Smooth muscle cell (in vitro differentiated cells): ENCODE measurements around the gene ACSL1. TPM values are rescaled to one million over a fixed set of nuclear protein-coding genes. Genes with fewer than 3 reads are reported as not detected.

ENCODE experiments used
- DNase-seq: peaks from one replicate; lab custom pipeline; 2025; ENCODE audit not compliant: unreplicated experiment; lab: John Stamatoyannopoulos, UW
- H2AFZ ChIP-seq: fragments of 200-600 bp; sonication (generic); 2 replicates; pipeline ENCODE4 v1.6.0; 2016; ENCODE audit warnings: antibody characterized with exemption, low read depth, mild to moderate bottlenecking
- H3F3A ChIP-seq: fragments of 200-600 bp; sonication (generic); 2 replicates; pipeline ENCODE4 v1.6.0; 2017; ENCODE audit warnings: antibody characterized with exemption, low read depth
- H3K27ac ChIP-seq: fragments of 200-600 bp; sonication (generic); 2 replicates; pipeline ENCODE4 v1.5.1; 2016; ENCODE audit warnings: low read depth, mild to moderate bottlenecking
- H3K27me3 ChIP-seq: fragments of 200-600 bp; sonication (generic); 2 replicates; pipeline ENCODE4 v1.6.1; 2016; ENCODE audit warnings: low read depth, mild to moderate bottlenecking
- H3K36me3 ChIP-seq: fragments of 200-600 bp; sonication (generic); 2 replicates; pipeline ENCODE4 v1.5.1; 2016; ENCODE audit warnings: low read depth
- H3K4me1 ChIP-seq: fragments of 200-600 bp; sonication (generic); 2 replicates; pipeline ENCODE4 v1.5.1; 2016; ENCODE audit warnings: low read depth
- H3K4me2 ChIP-seq: fragments of 200-600 bp; sonication (generic); 2 replicates; pipeline ENCODE4 v1.6.0; 2016; ENCODE audit warnings: mild to moderate bottlenecking
- H3K4me3 ChIP-seq: fragments of 200-600 bp; sonication (generic); 2 replicates; pipeline ENCODE4 v1.5.1; 2016; ENCODE audit warnings: mild to moderate bottlenecking
- H3K79me2 ChIP-seq: fragments of 200-600 bp; sonication (generic); 2 replicates; pipeline ENCODE4 v1.6.0; 2016; ENCODE audit warnings: low read depth, mild to moderate bottlenecking
- H3K9ac ChIP-seq: fragments of 200-600 bp; sonication (generic); 2 replicates; pipeline ENCODE4 v1.6.0; 2016; ENCODE audit warnings: low read depth
- H3K9me3 ChIP-seq: fragments of 200-600 bp; sonication (generic); replicated peaks from 2 replicates; pipeline ENCODE4 v1.5.1; 2016; ENCODE audit warnings: low read depth
- H4K20me1 ChIP-seq: fragments of 200-600 bp; sonication (generic); 2 replicates; pipeline ENCODE4 v1.6.0; 2016; ENCODE audit warnings: low read depth
- CTCF ChIP-seq: fragments of 200-600 bp; sonication (generic); IDR thresholded peaks from 2 replicates; pipeline ENCODE4 v1.5.1; 2017; ENCODE audit warnings: borderline replicate concordance, mild to moderate bottlenecking, antibody characterized with exemption; ENCODE audit not compliant: insufficient read depth, poor library complexity, severe bottlenecking
- WGBS: methylation state at CpG from one replicate; pipeline ENCODE4 v1.1.7; 2016; ENCODE audit warnings: low lambda C conversion rate; 5-methylcytosine and 5-hydroxymethylcytosine counted together
- polyA plus RNA-seq: library from polyadenylated mRNA; unstranded; fragments of >200 nt; fragmentation: Nextera tagmentation; extraction: Ambion mirVana; gene quantifications from 2 replicates; pipeline ENCODE4 v1.2.1, GENCODE V29; 2016
- total RNA-seq: library from RNA; depleted of rRNA; stranded (reverse); fragments of >200 nt; gene quantifications from 2 replicates; pipeline ENCODE4 v1.2.3, GENCODE V29; 2014

ACSL1 gene
- total and polyA plus RNA-seq, 2 experiments from 2014 or later: 13.8 to 24.5 TPM

DNA sequence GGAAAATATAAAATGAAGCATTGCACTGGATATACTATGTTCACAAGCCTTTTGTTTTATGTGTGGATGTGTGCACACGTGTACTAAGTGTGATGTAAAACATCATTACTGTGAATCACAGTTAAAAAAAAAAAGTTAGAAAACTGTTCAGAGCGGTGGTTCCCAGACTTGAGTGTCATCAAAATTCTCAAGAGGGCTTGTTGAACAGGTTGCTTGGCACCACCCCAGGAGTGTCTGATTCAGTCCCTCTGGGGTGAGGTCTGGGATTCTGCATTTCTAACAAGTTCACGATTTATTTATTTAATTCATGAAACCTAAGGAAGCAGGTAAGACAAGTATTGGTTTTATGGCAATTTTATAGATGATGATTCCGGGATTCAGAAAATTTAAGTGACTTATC is 93.6 kb downstream of the ACSL1 start:
- H3K9me3 ChIP-seq: no peaks in the 10 kb centered on the region
- H3K4me1 ChIP-seq: peaks cover 15% of the 10 kb centered on the region
- no peak for TF ChIP-seq CTCF
- no peaks in the 10 kb centered on the region for H3F3A ChIP-seq
- no peak for DNase-seq
- no peaks in the 10 kb centered on the region for H3K36me3 ChIP-seq
- peak overlapping the region; percentile 63 for H3K27ac ChIP-seq
- peak overlapping the region; percentile 99 for H3K4me2 ChIP-seq
- H2AFZ ChIP-seq: no peak overlapping the region
- WGBS: 59% methylated on average over 4 of the region's 4 CpGs
- peak overlapping the region; percentile 54 for H3K9ac ChIP-seq
- H3K27me3 ChIP-seq: no peaks in the 10 kb centered on the region
- H4K20me1 ChIP-seq: no peaks in the 10 kb centered on the region
- peaks cover 12% of the 10 kb centered on the region for H3K79me2 ChIP-seq
- H3K4me3 ChIP-seq: peak overlapping the region; percentile 86

- no peaks in the 10 kb centered on the region for H3K9me3 ChIP-seq
- H3K36me3 ChIP-seq: no peaks in the 10 kb centered on the region
- DNase-seq: no peak
- H3K79me2 ChIP-seq: peaks cover 12% of the 10 kb centered on the region
- peaks cover 15% of the 10 kb centered on the region for H3K4me1 ChIP-seq
- no peaks in the 10 kb centered on the region for H4K20me1 ChIP-seq
- H3K4me3 ChIP-seq: no peak overlapping the region
- H3K9ac ChIP-seq: no peak overlapping the region
- H3K27ac ChIP-seq: no peak overlapping the region
- H2AFZ ChIP-seq: no peak overlapping the region
- 84% methylated on average over 6 of the region's 6 CpGs for WGBS
- no peaks in the 10 kb centered on the region for H3K27me3 ChIP-seq
- H3K4me2 ChIP-seq: no peak overlapping the region
- H3F3A ChIP-seq: no peaks in the 10 kb centered on the region
- TF ChIP-seq CTCF: no peak
Measured at GRCh38 chr4:184731056-184731455, 94.7 kb downstream of the ACSL1 start.

- H3K9me3 ChIP-seq: no peaks in the 10 kb centered on the region
- H3K36me3 ChIP-seq: no peaks in the 10 kb centered on the region
- H3F3A ChIP-seq: no peaks in the 10 kb centered on the region
- H4K20me1 ChIP-seq: no peaks in the 10 kb centered on the region
- H3K4me1 ChIP-seq: peaks cover 14% of the 10 kb centered on the region
- no peak overlapping the region for H3K9ac ChIP-seq
- H3K27me3 ChIP-seq: no peaks in the 10 kb centered on the region
- peaks cover 12% of the 10 kb centered on the region for H3K79me2 ChIP-seq
- no peak overlapping the region for H3K4me2 ChIP-seq
- H3K27ac ChIP-seq: no peak overlapping the region
- H2AFZ ChIP-seq: no peak overlapping the region
- DNase-seq: no peak
- WGBS: 81% methylated on average over 5 of the region's 5 CpGs
- no peak for TF ChIP-seq CTCF
- no peak overlapping the region for H3K4me3 ChIP-seq
Measured at GRCh38 chr4:184729946-184730345, 95.8 kb downstream of the ACSL1 start.

DNA sequence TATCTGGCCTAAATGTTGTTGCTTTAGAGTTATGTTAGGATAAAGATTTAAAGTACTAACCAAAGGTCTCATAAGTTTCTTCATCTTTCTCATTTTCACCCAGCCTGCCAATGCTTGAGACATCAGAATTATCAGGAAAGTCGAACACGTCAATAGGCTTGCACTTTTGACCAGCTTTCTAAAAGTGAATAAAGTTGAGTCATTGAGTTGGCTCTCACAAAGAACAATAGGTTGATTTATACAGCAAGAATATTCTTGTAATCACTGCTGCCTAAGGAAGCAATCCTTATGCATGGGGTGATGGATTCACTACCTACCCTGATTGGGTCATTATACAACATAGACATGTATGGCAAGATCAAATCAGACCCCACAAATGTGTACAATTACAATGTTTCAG is 96.9 kb downstream of the ACSL1 start:
- no peak overlapping the region for H3K4me3 ChIP-seq
- H2AFZ ChIP-seq: no peak overlapping the region
- H4K20me1 ChIP-seq: no peaks in the 10 kb centered on the region
- no peaks in the 10 kb centered on the region for H3F3A ChIP-seq
- peaks cover 8% of the 10 kb centered on the region for H3K4me1 ChIP-seq
- no peak for DNase-seq
- H3K36me3 ChIP-seq: no peaks in the 10 kb centered on the region
- H3K79me2 ChIP-seq: peaks cover 12% of the 10 kb centered on the region
- WGBS: 87% methylated on average over 2 of the region's 2 CpGs
- TF ChIP-seq CTCF: no peak
- no peaks in the 10 kb centered on the region for H3K9me3 ChIP-seq
- no peak overlapping the region for H3K9ac ChIP-seq
- H3K27me3 ChIP-seq: no peaks in the 10 kb centered on the region
- H3K4me2 ChIP-seq: no peak overlapping the region
- no peak overlapping the region for H3K27ac ChIP-seq
